GM12878 (cell line): ENCODE results near the gene LRRC8B. TPM values are rescaled to one million over a fixed set of nuclear protein-coding genes. Genes with fewer than 3 reads are reported as not detected.

Experiments
- ATAC-seq: fragments of 200-7000 bp; cut with Tn5 transposase; 3 replicates; pipeline ENCODE4 v1.9.1; 2020; ENCODE audit warnings: mild to moderate bottlenecking, moderate library complexity
- BruUV-seq: library from RNA; stranded (reverse); fragments of 400-500 nt; replicated peaks from 2 replicates; lab custom pipeline; 2021; lab: Mats Ljungman, UMichigan
- CTCF ChIA-PET: fragments of 300-600 bp; sonication (Branson Sonifier 250); formaldehyde crosslinking; extraction: SDS; loops from one replicate; lab custom pipeline; 2021; ENCODE audit warnings: inconsistent platforms; lab: Yijun Ruan, JAX
- POLR2A ChIA-PET: fragments of 350-600 bp; formaldehyde crosslinking; extraction: SDS; loops from one replicate; lab custom pipeline; 2021; ENCODE audit warnings: inconsistent platforms; lab: Charles Lee
- RAD21 ChIA-PET: fragments of 300-600 bp; sonication (Branson Sonifier 250); formaldehyde crosslinking; loops from one replicate; lab custom pipeline; 2023; ENCODE audit warnings: antibody characterized with exemption; ENCODE audit not compliant: unreplicated experiment; lab: Charles Lee
- SMC1A ChIA-PET: fragments of 300-600 bp; sonication (Branson Sonifier 250); formaldehyde crosslinking; loops from one replicate; lab custom pipeline; 2023; ENCODE audit not compliant: unreplicated experiment, uncharacterized antibody; lab: Charles Lee
- DNase-seq: peaks from one replicate; pipeline ENCODE4 v3.0.0-alpha.2; 2011; ENCODE audit warnings: low read depth, low spot score
- FAIRE-seq: peaks from 3 replicates; lab custom pipeline; 2011; peaks lifted over from hg19 to GRCh38; lab: Jason Lieb, UNC
- H2AFZ ChIP-seq: 2 replicates; pipeline ENCODE4 v1.6.0; 2011; ENCODE audit warnings: low read depth, low read length, control low read depth; ENCODE audit not compliant: control insufficient read depth
- H3K27ac ChIP-seq: 2 replicates; pipeline ENCODE4 v1.5.1; 2011; ENCODE audit warnings: control low read depth; ENCODE audit not compliant: control insufficient read depth, insufficient read depth
- H3K27me3 ChIP-seq, 2 experiments: replicated peaks in 1 of 2; 2 replicates each; pipeline versions ENCODE4 v1.6.0 to v1.6.1; 2011; ENCODE audit warnings: low read length in 1 of 2; ENCODE audit not compliant: control insufficient read depth in 2 of 2, insufficient read depth in 2 of 2
- H3K36me3 ChIP-seq, 2 experiments: 2 replicates each; pipeline ENCODE4 v1.5.1; 2011; ENCODE audit warnings: low read length in 1 of 2; ENCODE audit not compliant: control insufficient read depth in 2 of 2, insufficient read depth in 2 of 2
- H3K4me1 ChIP-seq: 2 replicates; pipeline ENCODE4 v1.6.1; 2011; ENCODE audit warnings: mild to moderate bottlenecking, low read length, moderate library complexity, mixed read lengths; ENCODE audit not compliant: control insufficient read depth, insufficient read depth
- H3K4me2 ChIP-seq: 2 replicates; pipeline ENCODE4 v1.6.0; 2011; ENCODE audit warnings: control low read depth; ENCODE audit not compliant: control insufficient read depth, insufficient read depth
- H3K4me3 ChIP-seq: fragments of 200-600 bp; sonication (generic); 2 replicates; pipeline ENCODE4 v1.5.1; 2016
- H3K79me2 ChIP-seq: 2 replicates; pipeline ENCODE4 v1.6.0; 2011; ENCODE audit warnings: low read length; ENCODE audit not compliant: control insufficient read depth, insufficient read depth
- H3K9ac ChIP-seq: 2 replicates; pipeline ENCODE4 v1.8.0; 2011; ENCODE audit warnings: low read length, control low read depth, mixed read lengths; ENCODE audit not compliant: control insufficient read depth, insufficient read depth
- H3K9me3 ChIP-seq: replicated peaks from 3 replicates; pipeline ENCODE4 v1.5.1; 2011; ENCODE audit warnings: mild to moderate bottlenecking, low read length; ENCODE audit not compliant: control insufficient read depth, insufficient read depth
- H4K20me1 ChIP-seq: 2 replicates; pipeline ENCODE4 v1.6.0; 2011; ENCODE audit not compliant: control insufficient read depth, insufficient read depth
- KDM1A ChIP-seq: fragments of 200-600 bp; sonication (generic); IDR thresholded peaks from 2 replicates; pipeline ENCODE4 v1.6.1; 2016; ENCODE audit warnings: borderline replicate concordance
- MEF2A ChIP-seq: IDR thresholded peaks from 2 replicates; pipeline ENCODE4 v1.6.1; 2011; ENCODE audit warnings: low read depth, mild to moderate bottlenecking, low read length, moderate library complexity; ENCODE audit not compliant: insufficient read depth
- NFYB ChIP-seq: IDR thresholded peaks from 2 replicates; pipeline ENCODE4 v1.6.1; 2011; ENCODE audit warnings: low read depth, mild to moderate bottlenecking, low read length, improper control_type of control experiment, moderate library complexity; ENCODE audit not compliant: insufficient read depth
- WGBS: methylation state at CpG from one replicate; pipeline ENCODE4 v1.1.6; 2016; ENCODE audit warnings: low lambda C conversion rate; ENCODE audit not compliant: insufficient replicate concordance, insufficient coverage; ENCODE audit errors: missing lambda C conversion rate; 5-methylcytosine and 5-hydroxymethylcytosine counted together
- in situ Hi-C: fragments of 300-500 bp; cut with MboI; formaldehyde crosslinking; loops from 9 replicates; pipeline ENCODE4 v1.14.3; 2018; ENCODE audit warnings: mixed read lengths
- intact Hi-C: fragments of 100-400 bp; cut with micrococcal nuclease; formaldehyde crosslinking; loops from one replicate; pipeline ENCODE4 v1.14.2; 2022; ENCODE audit not compliant: unreplicated experiment
- polyA plus RNA-seq, 11 experiments: library from polyadenylated mRNA; depleted of rRNA in 4 of 11; unstranded in 6 of 11; stranded (reverse) in 5 of 11; fragments of >200 nt; fragmentation: Nextera tagmentation in 4 of 11; fragmentation: Illumina TruSeq in 1 of 11; extraction: Ambion mirVana in 4 of 11; extraction: Trizol in 1 of 11; gene quantifications; 1 replicate in 1 of 11; 2 replicates in 10 of 11; pipeline versions ENCODE4 v1.2.1 to v1.2.3, GENCODE V29; 2011 to 2016; ENCODE audit warnings: inconsistent platforms in 2 of 11, missing spikeins in 2 of 11, low read depth in 1 of 11
- total RNA-seq, 4 experiments: library from RNA; depleted of rRNA in 3 of 4; stranded (reverse); fragments of >200 nt in 3 of 4; fragmentation: Illumina TruSeq in 1 of 4; extraction: Trizol in 1 of 4; gene quantifications; 2 replicates each; pipeline versions ENCODE4 v1.2.1 to v1.2.3, GENCODE V29; 2013 to 2021
- TF ChIP-seq, protein P1 (sequence below): fragments of 150-350 bp; IDR thresholded peaks from 2 replicates; pipeline ENCODE4 v1.6.1; 2016; ENCODE audit warnings: low read depth, low read length

Gene LRRC8B
- total and polyA plus RNA-seq, 10 of the 15 experiments (the other 5 are each of a cell fraction or from before 2014, with no cell fraction given): 1.3 to 9.2 (median 5.4) TPM

DNA sequence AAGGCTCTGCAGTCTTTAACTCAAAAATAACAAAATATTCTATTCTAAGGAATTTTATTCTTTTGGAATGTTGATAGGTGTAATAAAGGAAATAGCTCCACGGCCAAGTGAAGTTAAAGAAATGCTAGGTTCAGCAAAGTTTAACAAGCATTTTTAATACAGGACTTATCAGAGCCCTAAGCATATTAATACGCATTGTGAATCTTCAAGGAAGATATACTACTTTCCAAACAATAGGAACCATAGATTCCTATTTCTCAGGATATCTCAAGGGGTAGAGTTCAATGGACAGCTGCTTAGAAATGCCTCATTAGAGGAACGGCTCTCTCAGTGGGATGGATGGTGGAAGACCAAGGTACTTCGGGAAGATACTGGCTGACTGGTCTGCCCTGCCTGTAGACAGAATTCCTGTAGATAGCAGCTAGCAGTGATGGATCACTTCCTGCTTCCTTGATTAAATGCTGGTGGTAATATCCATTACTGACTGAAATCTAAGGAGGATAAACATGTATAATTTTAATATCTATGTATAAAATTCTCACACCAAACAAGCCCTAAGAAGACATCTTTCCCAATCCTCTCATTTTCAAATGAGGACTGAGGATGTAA lies 100.2 kb downstream of the LRRC8B start:
- TF ChIP-seq, protein P1, sequence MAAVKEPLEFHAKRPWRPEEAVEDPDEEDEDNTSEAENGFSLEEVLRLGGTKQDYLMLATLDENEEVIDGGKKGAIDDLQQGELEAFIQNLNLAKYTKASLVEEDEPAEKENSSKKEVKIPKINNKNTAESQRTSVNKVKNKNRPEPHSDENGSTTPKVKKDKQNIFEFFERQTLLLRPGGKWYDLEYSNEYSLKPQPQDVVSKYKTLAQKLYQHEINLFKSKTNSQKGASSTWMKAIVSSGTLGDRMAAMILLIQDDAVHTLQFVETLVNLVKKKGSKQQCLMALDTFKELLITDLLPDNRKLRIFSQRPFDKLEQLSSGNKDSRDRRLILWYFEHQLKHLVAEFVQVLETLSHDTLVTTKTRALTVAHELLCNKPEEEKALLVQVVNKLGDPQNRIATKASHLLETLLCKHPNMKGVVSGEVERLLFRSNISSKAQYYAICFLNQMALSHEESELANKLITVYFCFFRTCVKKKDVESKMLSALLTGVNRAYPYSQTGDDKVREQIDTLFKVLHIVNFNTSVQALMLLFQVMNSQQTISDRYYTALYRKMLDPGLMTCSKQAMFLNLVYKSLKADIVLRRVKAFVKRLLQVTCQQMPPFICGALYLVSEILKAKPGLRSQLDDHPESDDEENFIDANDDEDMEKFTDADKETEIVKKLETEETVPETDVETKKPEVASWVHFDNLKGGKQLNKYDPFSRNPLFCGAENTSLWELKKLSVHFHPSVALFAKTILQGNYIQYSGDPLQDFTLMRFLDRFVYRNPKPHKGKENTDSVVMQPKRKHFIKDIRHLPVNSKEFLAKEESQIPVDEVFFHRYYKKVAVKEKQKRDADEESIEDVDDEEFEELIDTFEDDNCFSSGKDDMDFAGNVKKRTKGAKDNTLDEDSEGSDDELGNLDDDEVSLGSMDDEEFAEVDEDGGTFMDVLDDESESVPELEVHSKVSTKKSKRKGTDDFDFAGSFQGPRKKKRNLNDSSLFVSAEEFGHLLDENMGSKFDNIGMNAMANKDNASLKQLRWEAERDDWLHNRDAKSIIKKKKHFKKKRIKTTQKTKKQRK: no peak
- TF ChIP-seq MEF2A: no peak
- no peak for TF ChIP-seq NFYB
- no peak for TF ChIP-seq KDM1A
- H4K20me1 ChIP-seq: no peaks in the 10 kb centered on the region
- H3K9ac ChIP-seq: no peak overlapping the region
- no peak overlapping the region for H3K27ac ChIP-seq
- ChIA-PET RAD21 (interaction anchor here (0.9 to 2.8 kb wide), 4 partner anchors 13 to 141 kb away, joined by 3 to 12 read pairs (median 5); no protein-coding TSS in a partner anchor), SMC1A (interaction anchor here (1.0 to 20.4 kb wide), 5 partner anchors 9 to 141 kb away, joined by 5 to 391 read pairs (median 9); no protein-coding TSS in a partner anchor), POLR2A (interaction anchor here (1.0 kb wide), 1 partner anchor 11 kb away, joined by 3 read pairs; no protein-coding TSS in a partner anchor), CTCF (interaction anchor here (1.2 to 19.0 kb wide), 4 partner anchors 11 to 137 kb away, joined by 4 to 369 read pairs (median 5); no protein-coding TSS in a partner anchor)
- no peaks in the 10 kb centered on the region; a peak in 1 of 4 replicates for H3K27me3 ChIP-seq
- no peaks in the 10 kb centered on the region for H3K9me3 ChIP-seq
- no peaks in the 10 kb centered on the region for H3K79me2 ChIP-seq
- no peak overlapping the region for H2AFZ ChIP-seq
- WGBS: 76% methylated on average over 4 of the region's 4 CpGs
- in situ Hi-C loops (loop anchor here (5.0 to 25.0 kb wide), 2 partner anchors 132 to 362 kb away; partner anchors contain the start of gene ZNF326), intact Hi-C loops (no loop called here)
- H3K4me1 ChIP-seq: peaks cover 9% of the 10 kb centered on the region
- DNase-seq (no peak), FAIRE-seq (no peak), ATAC-seq (no peak)
- no peaks in the 10 kb centered on the region for H3K36me3 ChIP-seq
- no peak overlapping the region for H3K4me3 ChIP-seq
- BruUV-seq: no TSS peak
- no peak overlapping the region for H3K4me2 ChIP-seq
